HepG2 (cell line): Measurements from ENCODE around the gene TSTD1. TPM values are rescaled to one million over a fixed set of nuclear protein-coding genes. Genes with fewer than 3 reads are reported as not detected.

Experiments used
- ATAC-seq: fragments of 200-7000 bp; cut with Tn5 transposase; 3 replicates; pipeline ENCODE4 v1.9.1; 2020; ENCODE audit warnings: mild to moderate bottlenecking, moderate library complexity
- BruUV-seq: library from RNA; stranded (reverse); fragments of 400-500 nt; replicated peaks from 2 replicates; lab custom pipeline; 2021; lab: Mats Ljungman, UMichigan
- CTCF ChIA-PET: fragments of 300-600 bp; formaldehyde crosslinking; extraction: SDS; loops from one replicate; lab custom pipeline; 2021; ENCODE audit warnings: low total read pairs, inconsistent platforms, low intra/inter-chr PET ratio; lab: Yijun Ruan, JAX
- POLR2A ChIA-PET: fragments of 350-600 bp; sonication (Branson Sonifier 250); formaldehyde crosslinking; loops from one replicate; lab custom pipeline; 2020; ENCODE audit warnings: antibody characterized with exemption, inconsistent platforms; lab: Yijun Ruan, JAX
- DNase-seq: peaks from one replicate; pipeline ENCODE4 v3.0.0-alpha.2; 2015; ENCODE audit warnings: low spot score
- FAIRE-seq: peaks from 3 replicates; lab custom pipeline; 2011; peaks lifted over from hg19 to GRCh38; lab: Jason Lieb, UNC
- H2AFZ ChIP-seq: one replicate; pipeline ENCODE4 v1.6.1; 2011; ENCODE audit warnings: low read length, inconsistent platforms
- H3K27ac ChIP-seq: fragments of 300-600 bp; 3 replicates; pipeline ENCODE4 v1.8.0; 2011; ENCODE audit warnings: mixed run types, mild to moderate bottlenecking, mixed read lengths, low read length, inconsistent platforms; ENCODE audit not compliant: insufficient read depth; ENCODE audit errors: extremely low read length
- H3K27me3 ChIP-seq, 2 experiments: fragments of 200-600 bp in 1 of 2; 2 replicates in 1 of 2; 3 replicates in 1 of 2; pipeline versions ENCODE4 v1.6.0 to v1.8.0; 2011; ENCODE audit warnings: low read length in 2 of 2, mild to moderate bottlenecking in 2 of 2, moderate library complexity in 2 of 2, inconsistent platforms in 1 of 2; ENCODE audit not compliant: insufficient read depth in 2 of 2, control insufficient read depth in 1 of 2
- H3K36me3 ChIP-seq, 2 experiments: fragments of 200-600 bp in 1 of 2; replicated peaks in 1 of 2; 2 replicates in 1 of 2; 3 replicates in 1 of 2; pipeline versions ENCODE4 v1.5.1 to v1.8.0; 2011; ENCODE audit warnings: low read length in 2 of 2, inconsistent platforms in 1 of 2; ENCODE audit not compliant: insufficient read depth in 2 of 2, control insufficient read depth in 1 of 2
- H3K4me1 ChIP-seq: 2 replicates; pipeline ENCODE4 v1.5.1; 2012; ENCODE audit warnings: low read length, inconsistent platforms; ENCODE audit not compliant: insufficient read depth
- H3K4me2 ChIP-seq: 2 replicates; pipeline ENCODE4 v1.6.0; 2011; ENCODE audit warnings: low read depth, low read length, inconsistent platforms
- H3K4me3 ChIP-seq, 3 experiments: fragments of 200-600 bp in 1 of 3; sonication (generic), shearing (Covaris generic) in 1 of 3; replicated peaks in 1 of 3; 2 replicates each; pipeline ENCODE4 v1.5.1; 2011 to 2016; ENCODE audit warnings: low read length in 3 of 3, inconsistent platforms in 2 of 3, low read depth in 2 of 3, mild to moderate bottlenecking in 2 of 3, control low read depth in 1 of 3, mixed read lengths in 1 of 3; ENCODE audit not compliant: insufficient read depth in 1 of 3
- H3K79me2 ChIP-seq: one replicate; pipeline ENCODE4 v1.6.1; 2011; ENCODE audit warnings: low read length, inconsistent platforms; ENCODE audit not compliant: insufficient read depth
- H3K9ac ChIP-seq: 2 replicates; pipeline ENCODE4 v1.6.0; 2011; ENCODE audit warnings: mild to moderate bottlenecking, low read depth, low read length, inconsistent platforms; ENCODE audit not compliant: insufficient read depth
- H3K9me3 ChIP-seq: 2 replicates; pipeline ENCODE4 v1.5.1; 2012; ENCODE audit warnings: mild to moderate bottlenecking, low read length
- H4K20me1 ChIP-seq: 2 replicates; pipeline ENCODE4 v1.6.0; 2011; ENCODE audit warnings: inconsistent platforms, mild to moderate bottlenecking, low read length, moderate library complexity; ENCODE audit not compliant: insufficient read depth
- AHR ChIP-seq: IDR thresholded peaks from 2 replicates; pipeline ENCODE4 v1.6.1; 2018; ENCODE audit warnings: missing genetic modification reagents, missing compliant biosample characterization
- FOXA1 ChIP-seq, 2 experiments: fragments of 450-650 bp in 1 of 2; sonication (generic) in 1 of 2; formaldehyde crosslinking in 1 of 2; IDR thresholded peaks; 2 replicates each; pipeline versions ENCODE4 v1.4.0 to v1.6.1; 2016 to 2020; ENCODE audit warnings: missing genetic modification reagents in 1 of 2
- HHEX ChIP-seq: IDR thresholded peaks from 2 replicates; pipeline ENCODE4 v1.6.1; 2016; ENCODE audit warnings: control low read depth
- HOXA9 ChIP-seq: sonication (generic); formaldehyde crosslinking; IDR thresholded peaks from 2 replicates; pipeline ENCODE4 v1.8.1; 2022; ENCODE audit warnings: missing genetic modification reagents, mild to moderate bottlenecking, moderate library complexity, borderline replicate concordance
- IRF2 ChIP-seq: IDR thresholded peaks from 2 replicates; pipeline ENCODE4 v1.6.1; 2018; ENCODE audit warnings: missing genetic modification reagents, missing compliant biosample characterization
- IRX3 ChIP-seq: sonication (generic); formaldehyde crosslinking; IDR thresholded peaks from 2 replicates; pipeline ENCODE4 v1.8.1; 2023; ENCODE audit warnings: mild to moderate bottlenecking, low read depth, missing genetic modification reagents, borderline replicate concordance
- MED13 ChIP-seq: sonication (generic); formaldehyde crosslinking; IDR thresholded peaks from 2 replicates; pipeline ENCODE4 v1.5.0; 2020; ENCODE audit warnings: missing genetic modification reagents
- MTERF4 ChIP-seq: sonication (generic); formaldehyde crosslinking; IDR thresholded peaks from 2 replicates; pipeline ENCODE4 v1.8.0; 2023; ENCODE audit warnings: mild to moderate bottlenecking, missing genetic modification reagents
- PAXIP1 ChIP-seq: sonication (generic); formaldehyde crosslinking; conservative IDR thresholded peaks from 2 replicates; pipeline ENCODE4 v1.4.0; 2020; ENCODE audit warnings: mild to moderate bottlenecking, missing genetic modification reagents, moderate library complexity
- SNAPC5 ChIP-seq: sonication (generic); formaldehyde crosslinking; IDR thresholded peaks from 2 replicates; pipeline ENCODE4 v1.8.1; 2023; ENCODE audit warnings: mild to moderate bottlenecking, missing genetic modification reagents, borderline replicate concordance
- SP4 ChIP-seq: sonication (generic); formaldehyde crosslinking; IDR thresholded peaks from 2 replicates; pipeline ENCODE4 v1.8.1; 2023; ENCODE audit warnings: mild to moderate bottlenecking, missing genetic modification reagents
- SRY ChIP-seq: sonication (generic); formaldehyde crosslinking; IDR thresholded peaks from 2 replicates; pipeline ENCODE4 v1.8.0; 2022; ENCODE audit warnings: mild to moderate bottlenecking, missing genetic modification reagents
- TSC22D2 ChIP-seq: sonication (generic); formaldehyde crosslinking; IDR thresholded peaks from 2 replicates; pipeline ENCODE4 v1.5.1; 2020; ENCODE audit warnings: missing genetic modification reagents, mild to moderate bottlenecking, borderline replicate concordance
- ZKSCAN1 ChIP-seq: fragments of 150-350 bp; IDR thresholded peaks from 2 replicates; pipeline ENCODE4 v1.6.1; 2014; ENCODE audit warnings: low read length
- ZMAT5 ChIP-seq: sonication (generic); formaldehyde crosslinking; IDR thresholded peaks from 2 replicates; pipeline ENCODE4 v1.5.0; 2020; ENCODE audit warnings: mild to moderate bottlenecking, low read depth, missing genetic modification reagents, borderline replicate concordance
- ZNF256 ChIP-seq: sonication (generic); formaldehyde crosslinking; conservative IDR thresholded peaks from 2 replicates; pipeline ENCODE4 v1.4.0; 2020; ENCODE audit warnings: missing genetic modification reagents
- ZNF468 ChIP-seq: sonication (generic); formaldehyde crosslinking; IDR thresholded peaks from 2 replicates; pipeline ENCODE4 v1.8.0; 2022; ENCODE audit warnings: mild to moderate bottlenecking, moderate library complexity, missing genetic modification reagents
- ZNF747 ChIP-seq: sonication (generic); formaldehyde crosslinking; IDR thresholded peaks from 2 replicates; pipeline ENCODE4 v1.8.1; 2023; ENCODE audit warnings: missing genetic modification reagents, mild to moderate bottlenecking, borderline replicate concordance
- ZNF749 ChIP-seq: sonication (generic); formaldehyde crosslinking; IDR thresholded peaks from 2 replicates; pipeline ENCODE4 v1.8.0; 2022; ENCODE audit warnings: mild to moderate bottlenecking, missing genetic modification reagents, moderate library complexity, borderline replicate concordance
- WGBS: methylation state at CpG from one replicate; pipeline ENCODE4 v1.1.6; 2017; ENCODE audit warnings: low lambda C conversion rate; 5-methylcytosine and 5-hydroxymethylcytosine counted together
- in situ Hi-C: cut with HindIII; loops from 2 replicates; pipeline ENCODE4 v1.10.0; 2017; ENCODE audit warnings: low pct_unique_long_range_greater_than_20kb; ENCODE audit not compliant: extremely low pct_ligation_motif_present
- intact Hi-C: fragments of 100-400 bp; cut with micrococcal nuclease; formaldehyde crosslinking; loops from one replicate; pipeline ENCODE4 v1.10.0; 2022; ENCODE audit not compliant: unreplicated experiment
- polyA plus RNA-seq, 8 experiments: library from polyadenylated mRNA; depleted of rRNA in 3 of 8; stranded (reverse) in 7 of 8; unstranded in 1 of 8; fragments of >200 nt; fragmentation: Illumina TruSeq in 4 of 8; extraction: Trizol in 4 of 8; gene quantifications; 2 replicates each; pipeline versions ENCODE4 v1.2.1 to v1.2.3, GENCODE V29; 2011 to 2016; ENCODE audit warnings: low read depth in 4 of 8, missing spikeins in 1 of 8, mixed read lengths in 1 of 8; ENCODE audit not compliant: insufficient read depth in 1 of 8
- total RNA-seq, 5 experiments: library from RNA; depleted of rRNA; stranded (reverse); fragments of >200 nt; fragmentation: Illumina TruSeq; extraction: Trizol; gene quantifications; 2 replicates each; pipeline ENCODE4 v1.2.3, GENCODE V29; 2016; ENCODE audit warnings: low read depth in 1 of 5

Gene TSTD1
- total and polyA plus RNA-seq, 2 of the 13 experiments (the other 11 are each of a cell fraction or from before 2014, with no cell fraction given) = 0.15 to 0.31 TPM

- intact Hi-C loops = loop anchor here (1.0 kb wide), 2 partner anchors 25 to 67 kb away; no protein-coding TSS in a partner anchor
- WGBS = 54% methylated on average over 7 of the region's 9 CpGs
- no peak for TF ChIP-seq SRY (CRISPR knock-in tag)
- no peak for TF ChIP-seq ZNF468 (CRISPR knock-in tag)
- TF ChIP-seq AHR (CRISPR knock-in tag) = no peak
- TF ChIP-seq IRF2 (CRISPR knock-in tag) = 0 out of 2 replicates have a peak, but pooled peaks have one; percentile 15
- TF ChIP-seq ZMAT5 (CRISPR knock-in tag) = no peak
- no peak for TF ChIP-seq PAXIP1 (CRISPR knock-in tag)
- no peak for TF ChIP-seq TSC22D2
- no peak for TF ChIP-seq HHEX (CRISPR knock-in tag)
- no peak for TF ChIP-seq HOXA9
- no peak for TF ChIP-seq MTERF4 (CRISPR knock-in tag)
- no peak for TF ChIP-seq FOXA1 (IDR thresholded peaks at IDR 0.05)
- 0 out of 2 replicates have a peak, but pooled peaks have one; percentile 40 for TF ChIP-seq FOXA1 (CRISPR knock-in tag; IDR thresholded peaks at IDR 0.05)
- TF ChIP-seq ZNF749 (CRISPR knock-in tag) = no peak
- no peak for TF ChIP-seq IRX3 (CRISPR knock-in tag)
- no peak for TF ChIP-seq ZNF747 (CRISPR knock-in tag)
- no peak for TF ChIP-seq SP4 (CRISPR knock-in tag)
- TF ChIP-seq MED13 (CRISPR knock-in tag) = no peak
- no peak for TF ChIP-seq ZNF256 (CRISPR knock-in tag)
- TF ChIP-seq ZKSCAN1 = no peak
- no peak for TF ChIP-seq SNAPC5 (CRISPR knock-in tag)
Measured at GRCh38 chr1:161071886-161072371, 33.2 kb upstream of the TSTD1 start.

More at GRCh38 chr1:161071886-161072371, 33.2 kb upstream of the TSTD1 start:
- H2AFZ ChIP-seq = no peak overlapping the region
- peaks cover 35% of the 10 kb centered on the region for H3K4me1 ChIP-seq
- no peaks in the 10 kb centered on the region for H3K9me3 ChIP-seq
- no TSS peak for BruUV-seq
- peak overlapping the region; percentile 70; the same call in 1 of the 2 replicates for H3K9ac ChIP-seq
- no peaks in the 10 kb centered on the region for H3K79me2 ChIP-seq
- H3K4me2 ChIP-seq = peak overlapping the region; percentile 96
- H3K4me3 ChIP-seq = no peak overlapping the region
- no peaks in the 10 kb centered on the region for H3K36me3 ChIP-seq
- H4K20me1 ChIP-seq = no peaks in the 10 kb centered on the region
- H3K27ac ChIP-seq = peak overlapping the region; percentile 12
- POLR2A ChIA-PET = interaction anchor here (0.9 to 3.8 kb wide), 2 partner anchors 25 to 26 kb away, joined by 3 to 21 read pairs; partner anchors contain the start of gene USF1
- no peaks in the 10 kb centered on the region for H3K27me3 ChIP-seq
- CTCF ChIA-PET = interaction anchor here (1.2 to 4.5 kb wide), 4 partner anchors 23 to 75 kb away, joined by 3 to 50 read pairs (median 5); partner anchors contain the start of gene KLHDC9
- in situ Hi-C loops = no loop called here
- DNase-seq = peak; percentile 68
- ATAC-seq = peak; percentile 72
- FAIRE-seq = peak; percentile 88
